K562 treated with DMSO at 1 percent for 24 hours (cell line): Measurements from ENCODE around the gene RASA4. TPM values are rescaled to one million over a fixed set of nuclear protein-coding genes. Genes with fewer than 3 reads are reported as not detected.

Source experiments
- total RNA-seq: library from RNA; unstranded; fragments of 300-600 nt; gene quantifications from 2 replicates; pipeline ENCODE4 v1.2.3, GENCODE V29; 2022; ENCODE audit warnings: low read depth; ENCODE audit not compliant: insufficient read depth

RASA4 gene
- 15.6 and 18.7 TPM in 2 replicates for total RNA-seq

DNA sequence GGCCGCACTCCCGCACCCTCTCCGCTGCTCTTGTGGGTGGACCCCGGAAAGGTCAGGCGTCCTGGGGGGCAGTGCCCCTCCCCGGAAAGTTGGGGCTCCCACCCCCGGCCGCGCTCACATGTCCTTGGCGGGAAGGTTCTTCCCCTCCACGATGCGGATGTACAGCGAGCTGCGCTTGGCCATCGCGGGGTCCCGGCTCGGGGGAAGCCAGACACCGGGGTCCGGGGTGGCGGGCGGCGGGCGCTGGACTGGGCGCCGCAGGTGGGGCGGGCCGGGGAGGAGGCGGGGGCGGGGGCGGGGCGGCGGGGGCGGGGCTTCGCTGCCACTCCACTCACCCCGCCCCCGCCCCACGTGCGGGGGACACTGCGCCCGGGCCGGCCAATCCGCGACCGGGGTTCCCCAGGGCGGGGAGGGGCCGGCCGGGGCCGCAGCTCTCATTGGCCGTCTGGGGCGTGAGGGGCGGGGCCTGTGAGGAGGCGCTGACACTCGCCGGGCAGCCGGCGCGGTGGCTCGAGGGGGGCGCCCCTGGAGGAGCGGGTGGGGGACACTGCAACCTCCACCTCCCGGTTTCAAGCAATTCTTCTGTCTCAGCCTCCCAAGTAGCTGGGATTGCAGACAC, at the start of gene RASA4:
Gene RASA4 (minus strand): TSS at position 250 of the 619 bp plus-strand sequence. CDS start 67 bp downstream, at position 183.

DNA sequence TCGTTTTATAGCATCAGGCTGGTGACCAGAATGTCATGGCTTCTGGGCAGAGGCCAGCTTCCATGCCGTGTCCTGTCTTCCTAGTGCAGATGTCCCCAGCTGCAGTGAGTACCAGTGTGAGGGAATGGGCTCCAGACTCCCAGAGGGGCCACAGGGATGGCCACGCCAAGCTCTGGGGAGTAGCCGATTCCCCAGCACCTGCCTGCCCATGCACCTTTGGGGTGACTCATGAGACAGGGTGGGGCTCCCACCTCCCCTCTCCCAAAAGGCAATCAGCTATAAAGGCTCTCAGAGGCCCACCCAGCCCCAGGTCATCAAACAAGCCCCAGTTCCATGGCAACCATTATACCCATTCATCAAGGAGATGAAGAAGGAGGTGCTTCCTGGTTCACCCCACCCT, 33.4 kb upstream of the RASA4 start, which contains the start of gene SPDYE2B:
Gene SPDYE2B (plus strand): TSS at position 396 of the 400 bp plus-strand sequence. CDS start 2,030 bp downstream, outside the sequence.

DNA sequence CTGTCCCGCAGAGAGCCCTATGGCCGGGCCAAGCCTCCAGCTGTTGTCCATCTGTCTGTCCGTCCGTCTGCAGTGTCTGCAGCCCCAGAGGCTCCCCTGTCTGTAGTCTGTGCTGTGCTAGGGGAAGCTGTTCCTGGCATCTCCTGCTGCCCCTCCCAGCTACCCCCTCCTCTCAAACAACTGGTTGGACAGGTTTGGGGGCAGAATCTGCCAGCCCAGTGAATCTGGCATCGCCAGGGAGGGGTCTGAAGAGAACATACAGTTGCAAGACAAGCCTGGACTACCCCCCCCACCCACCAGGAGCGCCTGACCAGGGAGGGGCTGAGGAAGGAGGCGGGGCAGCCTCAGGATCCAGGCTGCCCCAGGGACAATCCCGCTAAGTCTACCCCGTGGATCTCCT, 26.1 kb upstream of the RASA4 start, which contains the start of gene UPK3BL1:
Gene UPK3BL1 (minus strand): TSS at position 101 of the 400 bp plus-strand sequence. CDS start 50 bp downstream, at position 51.

DNA sequence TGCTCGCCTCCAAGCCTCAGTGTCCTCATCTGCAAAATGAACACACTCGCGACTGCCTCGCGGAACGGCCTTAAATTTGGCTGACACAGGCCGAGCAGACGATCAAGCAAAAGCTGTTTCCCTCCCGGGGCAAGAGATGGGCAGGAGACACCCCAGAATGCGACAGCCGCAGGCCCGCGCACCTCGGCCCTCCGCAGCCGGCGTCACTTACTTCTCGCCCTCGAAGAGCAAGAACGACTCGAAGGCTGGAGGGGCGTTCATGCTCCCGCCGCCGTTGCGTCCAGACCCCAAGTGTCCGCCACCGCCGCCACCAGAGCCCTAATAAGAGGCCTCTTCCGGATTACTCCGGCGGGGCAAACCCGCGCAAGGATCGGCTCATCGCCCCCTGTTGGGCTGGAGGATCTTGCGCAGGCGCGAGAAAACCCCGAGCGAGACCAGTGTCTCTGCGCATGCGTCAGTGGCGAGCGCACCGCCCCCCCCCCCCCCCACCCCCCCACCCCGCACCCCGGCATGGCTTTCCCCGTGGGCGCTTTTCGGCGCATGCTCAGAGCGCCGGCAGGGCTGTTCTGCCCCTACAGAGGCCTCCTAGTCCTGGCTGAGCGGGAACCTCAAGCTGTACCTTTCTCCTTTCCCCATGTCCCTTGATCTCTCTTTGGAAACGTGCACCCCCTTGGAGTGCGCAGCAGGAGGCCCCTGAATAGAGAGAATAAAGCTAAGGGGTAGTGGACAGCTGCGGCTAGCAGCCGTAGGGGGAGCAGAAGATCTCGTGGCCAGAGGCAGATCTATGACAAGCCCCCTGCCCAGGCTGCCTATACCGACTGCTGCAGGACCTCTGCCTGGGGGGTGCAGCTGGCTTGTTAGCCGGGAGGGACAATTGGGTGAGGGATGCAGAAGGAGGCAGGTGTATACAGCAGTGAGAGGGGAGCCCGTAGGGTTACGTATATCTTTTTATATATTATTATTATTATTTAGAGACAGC, 44.0 kb downstream of the RASA4 start, which contains the start of gene POLR2J3:
Gene POLR2J3 (minus strand): TSS at position 323 of the 979 bp plus-strand sequence. CDS start 62 bp downstream, at position 261.

DNA sequence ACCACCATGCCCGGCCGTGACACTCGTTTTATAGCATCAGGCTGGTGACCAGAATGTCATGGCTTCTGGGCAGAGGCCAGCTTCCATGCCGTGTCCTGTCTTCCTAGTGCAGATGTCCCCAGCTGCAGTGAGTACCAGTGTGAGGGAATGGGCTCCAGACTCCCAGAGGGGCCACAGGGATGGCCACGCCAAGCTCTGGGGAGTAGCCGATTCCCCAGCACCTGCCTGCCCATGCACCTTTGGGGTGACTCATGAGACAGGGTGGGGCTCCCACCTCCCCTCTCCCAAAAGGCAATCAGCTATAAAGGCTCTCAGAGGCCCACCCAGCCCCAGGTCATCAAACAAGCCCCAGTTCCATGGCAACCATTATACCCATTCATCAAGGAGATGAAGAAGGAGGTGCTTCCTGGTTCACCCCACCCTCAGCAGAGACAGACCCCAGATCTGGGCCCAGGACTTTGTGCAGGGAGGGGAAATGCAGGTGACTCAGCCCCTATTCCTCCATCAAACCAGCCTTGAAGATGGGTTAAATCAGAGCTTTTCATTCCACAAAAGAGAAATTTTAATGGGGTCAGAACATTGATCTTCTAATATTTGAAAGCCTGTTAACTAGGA, 65.6 kb downstream of the RASA4 start, which contains the start of gene SPDYE2:
Gene SPDYE2 (plus strand): TSS at position 419 of the 615 bp plus-strand sequence. CDS start 2,030 bp downstream, outside the sequence.

DNA sequence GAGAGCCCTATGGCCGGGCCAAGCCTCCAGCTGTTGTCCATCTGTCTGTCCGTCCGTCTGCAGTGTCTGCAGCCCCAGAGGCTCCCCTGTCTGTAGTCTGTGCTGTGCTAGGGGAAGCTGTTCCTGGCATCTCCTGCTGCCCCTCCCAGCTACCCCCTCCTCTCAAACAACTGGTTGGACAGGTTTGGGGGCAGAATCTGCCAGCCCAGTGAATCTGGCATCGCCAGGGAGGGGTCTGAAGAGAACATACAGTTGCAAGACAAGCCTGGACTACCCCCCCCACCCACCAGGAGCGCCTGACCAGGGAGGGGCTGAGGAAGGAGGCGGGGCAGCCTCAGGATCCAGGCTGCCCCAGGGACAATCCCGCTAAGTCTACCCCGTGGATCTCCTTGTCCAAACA, 73.0 kb downstream of the RASA4 start, which contains the start of gene UPK3BL2:
Gene UPK3BL2 (minus strand): TSS at position 101 of the 400 bp plus-strand sequence. CDS start 60 bp downstream, at position 41.

Other genes with a start within 250 kb of the RASA4 start
- 28.3 and 33.4 TPM in 2 replicates for gene PRKRIP1, start 220.4 kb downstream of the RASA4 start, total RNA-seq
- gene ORAI2, start 183.2 kb downstream of the RASA4 start, total RNA-seq = 59.9 and 60.8 TPM in 2 replicates
- 18.8 and 19.9 TPM in 2 replicates for gene ALKBH4, start 151.9 kb downstream of the RASA4 start, total RNA-seq
- 83.4 and 86.4 TPM in 2 replicates for gene LRWD1, start 151.8 kb downstream of the RASA4 start, total RNA-seq
- gene POLR2J, start 137.8 kb downstream of the RASA4 start, total RNA-seq = 160 and 166 TPM in 2 replicates
- gene RASA4B, start 99.0 kb downstream of the RASA4 start, total RNA-seq = 12.1 and 15.5 TPM in 2 replicates
- gene UPK3BL2, start 73.1 kb downstream of the RASA4 start, total RNA-seq = 6.6 and 11.3 TPM in 2 replicates
- not detected in 2 replicates for gene SPDYE2, start 65.5 kb downstream of the RASA4 start, total RNA-seq
- gene POLR2J3, start 44.2 kb downstream of the RASA4 start, total RNA-seq = 26.5 and 28.3 TPM in 2 replicates
- gene UPK3BL1, start 26.0 kb upstream of the RASA4 start, total RNA-seq = 36.0 and 43.2 TPM in 2 replicates
- gene SPDYE2B, start 33.6 kb upstream of the RASA4 start, total RNA-seq = not detected in 2 replicates
- 0.61 and 2.6 TPM in 2 replicates for gene POLR2J2, start 54.9 kb upstream of the RASA4 start, total RNA-seq
- 15.1 TPM in 2 replicates for gene FAM185A, start 132.2 kb upstream of the RASA4 start, total RNA-seq